Esophagus (tissue), 2 donors: Measurements from ENCODE around the gene CYB561. TPM values are rescaled to one million over a fixed set of nuclear protein-coding genes. Genes with fewer than 3 reads are reported as not detected.

Experiments
- polyA plus RNA-seq, 2 donors: library from polyadenylated mRNA; stranded (reverse); fragments of 200-250 nt; gene quantifications; one replicate each; pipeline ENCODE4 v1.2.3, GENCODE V29; 2013
- donor health status: healthy with polysubstance abuse.
- donor health status: Bipolar disorder and iron deficiency.

The CYB561 gene
- polyA plus RNA-seq, 2 donors: 35.0 to 45.6 TPM

Other genes with a start within 250 kb of the CYB561 start
- 1 to 10 TPM; 1.2 to 1.9 TPM for gene ACE, start 30.8 kb upstream of the CYB561 start, polyA plus RNA-seq
- under 1 TPM in 1 of 2 donors, not detected in 1; 0.04 TPM for gene KCNH6, start 77.1 kb upstream of the CYB561 start, polyA plus RNA-seq
- gene DCAF7, start 104.2 kb upstream of the CYB561 start, polyA plus RNA-seq: 10 to 100 TPM in 1 of 2 donors, 1 to 10 TPM in 1; 9.1 to 16.0 TPM
- 10 to 100 TPM in 1 of 2 donors, 1 to 10 TPM in 1; 8.5 to 17.2 TPM for gene TACO1, start 154.6 kb upstream of the CYB561 start, polyA plus RNA-seq
- gene MAP3K3, start 176.1 kb upstream of the CYB561 start, polyA plus RNA-seq: 10 to 100 TPM; 10.5 to 12.1 TPM